IMR-90 (cell line): ENCODE measurements around the gene PAGE2. TPM values are rescaled to one million over a fixed set of nuclear protein-coding genes. Genes with fewer than 3 reads are reported as not detected.
A peak's percentile ranks its signal among the peaks of the same experiment; 100 is the strongest.

Experiments
- ATAC-seq: fragments of 200-7000 bp; cut with Tn5 transposase; 2 replicates; pipeline ENCODE4 v1.9.1; 2020; ENCODE audit warnings: low read depth, mild to moderate bottlenecking, moderate library complexity
- BruUV-seq: library from RNA; stranded (reverse); fragments of 400-500 nt; replicated peaks from 2 replicates; lab custom pipeline; 2021; lab: Mats Ljungman, UMichigan
- CTCF ChIA-PET: fragments of 300-600 bp; formaldehyde crosslinking; extraction: SDS; loops from one replicate; lab custom pipeline; 2021; ENCODE audit warnings: antibody characterized with exemption; lab: Yijun Ruan, JAX
- POLR2A ChIA-PET: fragments of 300-600 bp; sonication (Branson Sonifier 250); formaldehyde crosslinking; loops from one replicate; lab custom pipeline; 2022; ENCODE audit warnings: antibody characterized with exemption; ENCODE audit not compliant: unreplicated experiment; lab: Charles Lee
- DNase-seq: peaks from one replicate; pipeline ENCODE4 v3.0.0; 2013
- H2AFZ ChIP-seq: replicated peaks from 2 replicates; pipeline ENCODE3; 2013; ENCODE audit warnings: low read length, mild to moderate bottlenecking; ENCODE audit not compliant: poor library complexity
- H2AK5ac ChIP-seq: 2 replicates; pipeline ENCODE4 v1.6.1; 2013; ENCODE audit warnings: low read depth, low read length, inconsistent platforms
- H2AK9ac ChIP-seq: replicated peaks from 2 replicates; pipeline ENCODE3; 2013; ENCODE audit warnings: mild to moderate bottlenecking, low read depth, low read length, moderate library complexity; ENCODE audit not compliant: poor library complexity
- H2BK120ac ChIP-seq: 2 replicates; pipeline ENCODE4 v1.6.1; 2013; ENCODE audit warnings: low read depth, low read length, inconsistent platforms
- H2BK15ac ChIP-seq: 3 replicates; pipeline ENCODE4 v1.6.1; 2013; ENCODE audit warnings: low read depth, low read length, inconsistent platforms
- H2BK20ac ChIP-seq: 2 replicates; pipeline ENCODE4 v1.6.1; 2013; ENCODE audit warnings: low read depth, mild to moderate bottlenecking, inconsistent platforms, low read length, moderate library complexity
- H2BK5ac ChIP-seq: 2 replicates; pipeline ENCODE4 v1.6.1; 2013; ENCODE audit warnings: mild to moderate bottlenecking, low read depth, low read length, inconsistent platforms; ENCODE audit not compliant: poor library complexity, severe bottlenecking
- H3K14ac ChIP-seq: replicated peaks from 2 replicates; pipeline ENCODE4 v1.6.1; 2013; ENCODE audit warnings: low read depth, low read length, inconsistent platforms
- H3K18ac ChIP-seq: 2 replicates; pipeline ENCODE4 v1.6.1; 2013; ENCODE audit warnings: low read depth, low read length, control low read depth
- H3K23ac ChIP-seq: 2 replicates; pipeline ENCODE4 v1.6.1; 2013; ENCODE audit warnings: low read depth, low read length, inconsistent platforms
- H3K27ac ChIP-seq: 2 replicates; pipeline ENCODE4 v1.5.1; 2013; ENCODE audit warnings: mild to moderate bottlenecking, control low read depth, low read length; ENCODE audit not compliant: insufficient read depth
- H3K27me3 ChIP-seq: 2 replicates; pipeline ENCODE4 v1.6.1; 2013; ENCODE audit warnings: low read length; ENCODE audit not compliant: control insufficient read depth, insufficient read depth
- H3K36me3 ChIP-seq: 2 replicates; pipeline ENCODE4 v1.6.1; 2013; ENCODE audit warnings: low read length, mixed read lengths; ENCODE audit not compliant: control insufficient read depth, insufficient read depth
- H3K4ac ChIP-seq: 2 replicates; pipeline ENCODE4 v1.6.1; 2013; ENCODE audit warnings: low read depth, low read length, inconsistent platforms
- H3K4me1 ChIP-seq: 2 replicates; pipeline ENCODE4 v1.6.1; 2013; ENCODE audit warnings: low read length, mixed read lengths; ENCODE audit not compliant: control insufficient read depth, insufficient read depth
- H3K4me2 ChIP-seq: 2 replicates; pipeline ENCODE4 v1.6.1; 2013; ENCODE audit warnings: low read depth, mild to moderate bottlenecking, control low read depth, low read length, moderate library complexity
- H3K4me3 ChIP-seq: 2 replicates; pipeline ENCODE4 v1.5.1; 2013; ENCODE audit warnings: low read depth, mild to moderate bottlenecking, control low read depth, low read length, moderate library complexity; ENCODE audit not compliant: insufficient read depth
- H3K56ac ChIP-seq: 2 replicates; pipeline ENCODE4 v1.6.1; 2013; ENCODE audit warnings: low read length, inconsistent platforms; ENCODE audit not compliant: insufficient read depth; ENCODE audit errors: extremely low read depth
- H3K79me1 ChIP-seq, 2 experiments: 2 replicates each; pipeline ENCODE4 v1.6.1; 2013; ENCODE audit warnings: low read length in 2 of 2, inconsistent platforms in 1 of 2, low read depth in 1 of 2
- H3K9ac ChIP-seq: 2 replicates; pipeline ENCODE4 v1.6.1; 2013; ENCODE audit warnings: low read depth, low read length, control low read depth
- H3K9me1 ChIP-seq: 2 replicates; pipeline ENCODE4 v1.6.1; 2013; ENCODE audit warnings: low read length, inconsistent platforms; ENCODE audit not compliant: insufficient read depth
- H3K9me3 ChIP-seq: 2 replicates; pipeline ENCODE4 v1.6.1; 2013; ENCODE audit warnings: low read length; ENCODE audit not compliant: control insufficient read depth, insufficient read depth
- H4K20me1 ChIP-seq: 2 replicates; pipeline ENCODE4 v1.6.1; 2013; ENCODE audit warnings: low read length, inconsistent platforms; ENCODE audit not compliant: insufficient read depth
- H4K5ac ChIP-seq: 2 replicates; pipeline ENCODE4 v1.6.1; 2013; ENCODE audit warnings: mild to moderate bottlenecking, low read depth, low read length, control low read depth
- H4K8ac ChIP-seq, 2 experiments: 2 replicates each; pipeline ENCODE4 v1.6.1; 2013; ENCODE audit warnings: low read depth in 2 of 2, low read length in 2 of 2, control low read depth in 1 of 2, inconsistent platforms in 1 of 2
- H4K91ac ChIP-seq: 2 replicates; pipeline ENCODE4 v1.6.1; 2013; ENCODE audit warnings: low read depth, low read length, inconsistent platforms; ENCODE audit not compliant: insufficient read depth
- BHLHE40 ChIP-seq: fragments of 150-350 bp; IDR thresholded peaks from 2 replicates; pipeline ENCODE4 v1.6.1; 2016; ENCODE audit warnings: mild to moderate bottlenecking, low read depth, low read length
- MAZ ChIP-seq: IDR thresholded peaks from 2 replicates; pipeline ENCODE4 v1.6.1; 2012; ENCODE audit warnings: low read depth, mild to moderate bottlenecking, low read length, improper control_type of control experiment, moderate library complexity, borderline replicate concordance
- RCOR1 ChIP-seq: IDR thresholded peaks from 2 replicates; pipeline ENCODE4 v1.6.1; 2012; ENCODE audit warnings: mild to moderate bottlenecking, low read length, improper control_type of control experiment; ENCODE audit not compliant: insufficient replicate concordance
- WGBS, 2 experiments: methylation state at CpG; one replicate each; pipeline versions ENCODE4 v1.1.5 to v1.1.7; 2013; ENCODE audit warnings: missing lambda C conversion rate in 2 of 2; ENCODE audit not compliant: insufficient read length in 1 of 2; ENCODE audit errors: extremely low coverage in 2 of 2; 5-methylcytosine and 5-hydroxymethylcytosine counted together
- dilution Hi-C: fragments of 300-500 bp; cut with HindIII; formaldehyde crosslinking; loops from one replicate; pipeline ENCODE4 v1.14.3; 2018; ENCODE audit warnings: low sequenced_read_pairs; ENCODE audit not compliant: unreplicated experiment
- in situ Hi-C: fragments of 300-500 bp; cut with MboI; formaldehyde crosslinking; loops from 3 replicates; pipeline ENCODE4 v1.14.3; 2019; ENCODE audit warnings: low sequenced_read_pairs, inconsistent platforms, mixed read lengths
- intact Hi-C: fragments of 100-400 bp; cut with micrococcal nuclease; formaldehyde crosslinking; loops from 2 replicates; pipeline ENCODE4 v1.10.0; 2022
- polyA plus RNA-seq, 3 experiments: library from polyadenylated mRNA; depleted of rRNA; stranded (reverse); fragments of >200 nt; gene quantifications; 2 replicates each; pipeline ENCODE4 v1.2.3, GENCODE V29; 2012; ENCODE audit warnings: low replicate concordance in 1 of 3
- total RNA-seq: library from RNA; depleted of rRNA; stranded (reverse); fragments of >200 nt; gene quantifications from 2 replicates; pipeline ENCODE4 v1.2.3, GENCODE V29; 2012
- TF ChIP-seq, protein P1 (sequence below): fragments of 150-350 bp; IDR thresholded peaks from 2 replicates; pipeline ENCODE4 v1.6.1; 2017; ENCODE audit warnings: mild to moderate bottlenecking, antibody characterized with exemption, low read length, low read depth

PAGE2 gene
- total and polyA plus RNA-seq, 2 of the 4 experiments (the other 2 are of a cell fraction), result not detected

DNA sequence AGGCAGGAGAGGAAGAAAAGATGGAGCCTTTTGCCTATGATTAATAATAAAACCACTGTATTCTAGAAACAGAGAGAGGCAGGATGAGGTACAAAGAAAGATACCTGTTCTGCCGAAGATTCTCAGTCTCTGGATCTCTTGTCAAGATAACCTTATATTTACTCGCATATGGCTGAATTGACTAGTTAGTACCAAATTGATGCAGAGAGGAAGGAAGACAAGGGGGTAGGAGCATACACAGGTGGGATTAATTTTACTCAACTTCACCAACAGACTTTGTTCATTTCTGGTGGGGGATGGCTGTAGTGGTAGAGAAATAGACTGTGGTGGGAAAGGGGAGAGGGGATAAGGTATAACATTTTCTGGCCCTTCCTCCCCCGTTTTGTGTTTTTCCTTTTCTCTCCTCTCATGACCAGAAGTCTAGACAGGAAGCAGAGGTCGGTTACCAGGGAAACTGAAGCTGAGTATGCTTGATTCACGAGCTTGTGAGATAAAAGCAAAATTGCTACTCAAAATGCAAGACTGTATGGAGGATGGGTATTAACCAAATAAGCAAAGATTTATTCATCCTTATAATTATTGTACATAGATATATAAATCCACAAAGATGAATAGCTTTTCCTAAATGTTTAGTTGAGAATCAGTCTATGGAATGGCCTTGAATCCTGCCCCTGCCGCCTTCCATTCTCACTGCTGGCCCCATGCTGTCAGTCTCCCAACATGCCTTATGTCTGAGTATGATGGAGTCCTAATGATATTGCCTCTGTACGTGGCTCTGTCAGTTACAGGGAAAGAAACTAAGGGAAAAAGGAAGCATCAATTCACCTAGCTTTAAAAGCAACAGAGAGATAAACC lies 31.8 kb upstream of the PAGE2 start:
- BruUV-seq, result no TSS peak
- no peak overlapping the region for H2AK5ac ChIP-seq
- H3K9me3 ChIP-seq, result no peaks in the 10 kb centered on the region
- H3K27ac ChIP-seq, result no peak overlapping the region
- H2BK20ac ChIP-seq, result no peak overlapping the region
- H3K4me1 ChIP-seq, result no peaks in the 10 kb centered on the region
- H3K56ac ChIP-seq, result no peak overlapping the region
- ATAC-seq (no peak), DNase-seq (peak; percentile 19)
- CTCF ChIA-PET, result interaction anchor here (0.6 to 1.2 kb wide), 3 partner anchors 12 to 1069 kb away, joined by 3 to 7 read pairs (median 3); no protein-coding TSS in a partner anchor
- in situ Hi-C loops (no loop called here), dilution Hi-C loops (no loop called here), intact Hi-C loops (loop anchor here (1.0 to 10.0 kb wide), 2 partner anchors 166 to 812 kb away; no protein-coding TSS in a partner anchor)
- no peaks in the 10 kb centered on the region for H3K79me1 ChIP-seq
- H4K5ac ChIP-seq, result no peak overlapping the region
- no peaks in the 10 kb centered on the region for H3K36me3 ChIP-seq
- H3K23ac ChIP-seq, result no peak overlapping the region
- no peak overlapping the region for H3K9ac ChIP-seq
- no peaks in the 10 kb centered on the region for H4K20me1 ChIP-seq
- no peak overlapping the region for H3K14ac ChIP-seq
- H2BK120ac ChIP-seq, result no peak overlapping the region
- H3K27me3 ChIP-seq, result no peaks in the 10 kb centered on the region; the same call in 1 of the 2 replicates
- H3K18ac ChIP-seq, result no peak overlapping the region
- no CpG with 5 or more reads among the region's 7 CpGs for WGBS, 2 experiments
- no peak overlapping the region for H3K4me3 ChIP-seq
- no peak overlapping the region for H3K4ac ChIP-seq
- no peak overlapping the region for H2BK15ac ChIP-seq
- H3K4me2 ChIP-seq, result peak overlapping the region; percentile 35; the same call in 1 of the 2 replicates
- POLR2A ChIA-PET, result no interaction called here
- no peak overlapping the region for H4K91ac ChIP-seq
- H2AFZ ChIP-seq, result no peak overlapping the region
- H2BK5ac ChIP-seq, result no peak overlapping the region
- H4K8ac ChIP-seq, result no peak overlapping the region
- TF ChIP-seq, protein P1, sequence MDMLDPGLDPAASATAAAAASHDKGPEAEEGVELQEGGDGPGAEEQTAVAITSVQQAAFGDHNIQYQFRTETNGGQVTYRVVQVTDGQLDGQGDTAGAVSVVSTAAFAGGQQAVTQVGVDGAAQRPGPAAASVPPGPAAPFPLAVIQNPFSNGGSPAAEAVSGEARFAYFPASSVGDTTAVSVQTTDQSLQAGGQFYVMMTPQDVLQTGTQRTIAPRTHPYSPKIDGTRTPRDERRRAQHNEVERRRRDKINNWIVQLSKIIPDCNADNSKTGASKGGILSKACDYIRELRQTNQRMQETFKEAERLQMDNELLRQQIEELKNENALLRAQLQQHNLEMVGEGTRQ, result no peak
- TF ChIP-seq BHLHE40, result no peak
- no peak for TF ChIP-seq RCOR1
- no peak for TF ChIP-seq MAZ
- no peak overlapping the region for H2AK9ac ChIP-seq
- H3K9me1 ChIP-seq, result no peaks in the 10 kb centered on the region
